IMR-90 (cell line): Measurements from ENCODE around the gene ANKIB1. TPM values are rescaled to one million over a fixed set of nuclear protein-coding genes. Genes with fewer than 3 reads are reported as not detected.
A peak's percentile ranks its signal among the peaks of the same experiment; 100 is the strongest.

ENCODE experiments used
- ATAC-seq: fragments of 200-7000 bp; cut with Tn5 transposase; 2 replicates; pipeline ENCODE4 v1.9.1; 2020; ENCODE audit warnings: low read depth, mild to moderate bottlenecking, moderate library complexity
- BruUV-seq: library from RNA; stranded (reverse); fragments of 400-500 nt; replicated peaks from 2 replicates; lab custom pipeline; 2021; lab: Mats Ljungman, UMichigan
- CTCF ChIA-PET: fragments of 300-600 bp; formaldehyde crosslinking; extraction: SDS; loops from one replicate; lab custom pipeline; 2021; ENCODE audit warnings: antibody characterized with exemption; lab: Yijun Ruan, JAX
- POLR2A ChIA-PET: fragments of 300-600 bp; sonication (Branson Sonifier 250); formaldehyde crosslinking; loops from one replicate; lab custom pipeline; 2022; ENCODE audit warnings: antibody characterized with exemption; ENCODE audit not compliant: unreplicated experiment; lab: Charles Lee
- DNase-seq: peaks from one replicate; pipeline ENCODE4 v3.0.0; 2013
- H2AFZ ChIP-seq: replicated peaks from 2 replicates; pipeline ENCODE3; 2013; ENCODE audit warnings: low read length, mild to moderate bottlenecking; ENCODE audit not compliant: poor library complexity
- H2AK5ac ChIP-seq: 2 replicates; pipeline ENCODE4 v1.6.1; 2013; ENCODE audit warnings: low read depth, low read length, inconsistent platforms
- H2AK9ac ChIP-seq: replicated peaks from 2 replicates; pipeline ENCODE3; 2013; ENCODE audit warnings: mild to moderate bottlenecking, low read depth, low read length, moderate library complexity; ENCODE audit not compliant: poor library complexity
- H2BK120ac ChIP-seq: 2 replicates; pipeline ENCODE4 v1.6.1; 2013; ENCODE audit warnings: low read depth, low read length, inconsistent platforms
- H2BK15ac ChIP-seq: 3 replicates; pipeline ENCODE4 v1.6.1; 2013; ENCODE audit warnings: low read depth, low read length, inconsistent platforms
- H2BK20ac ChIP-seq: 2 replicates; pipeline ENCODE4 v1.6.1; 2013; ENCODE audit warnings: low read depth, mild to moderate bottlenecking, inconsistent platforms, low read length, moderate library complexity
- H2BK5ac ChIP-seq: 2 replicates; pipeline ENCODE4 v1.6.1; 2013; ENCODE audit warnings: mild to moderate bottlenecking, low read depth, low read length, inconsistent platforms; ENCODE audit not compliant: poor library complexity, severe bottlenecking
- H3K14ac ChIP-seq: replicated peaks from 2 replicates; pipeline ENCODE4 v1.6.1; 2013; ENCODE audit warnings: low read depth, low read length, inconsistent platforms
- H3K18ac ChIP-seq: 2 replicates; pipeline ENCODE4 v1.6.1; 2013; ENCODE audit warnings: low read depth, low read length, control low read depth
- H3K23ac ChIP-seq: 2 replicates; pipeline ENCODE4 v1.6.1; 2013; ENCODE audit warnings: low read depth, low read length, inconsistent platforms
- H3K27ac ChIP-seq: 2 replicates; pipeline ENCODE4 v1.5.1; 2013; ENCODE audit warnings: mild to moderate bottlenecking, control low read depth, low read length; ENCODE audit not compliant: insufficient read depth
- H3K27me3 ChIP-seq: 2 replicates; pipeline ENCODE4 v1.6.1; 2013; ENCODE audit warnings: low read length; ENCODE audit not compliant: control insufficient read depth, insufficient read depth
- H3K36me3 ChIP-seq: 2 replicates; pipeline ENCODE4 v1.6.1; 2013; ENCODE audit warnings: low read length, mixed read lengths; ENCODE audit not compliant: control insufficient read depth, insufficient read depth
- H3K4ac ChIP-seq: 2 replicates; pipeline ENCODE4 v1.6.1; 2013; ENCODE audit warnings: low read depth, low read length, inconsistent platforms
- H3K4me1 ChIP-seq: 2 replicates; pipeline ENCODE4 v1.6.1; 2013; ENCODE audit warnings: low read length, mixed read lengths; ENCODE audit not compliant: control insufficient read depth, insufficient read depth
- H3K4me2 ChIP-seq: 2 replicates; pipeline ENCODE4 v1.6.1; 2013; ENCODE audit warnings: low read depth, mild to moderate bottlenecking, control low read depth, low read length, moderate library complexity
- H3K4me3 ChIP-seq: 2 replicates; pipeline ENCODE4 v1.5.1; 2013; ENCODE audit warnings: low read depth, mild to moderate bottlenecking, control low read depth, low read length, moderate library complexity; ENCODE audit not compliant: insufficient read depth
- H3K56ac ChIP-seq: 2 replicates; pipeline ENCODE4 v1.6.1; 2013; ENCODE audit warnings: low read length, inconsistent platforms; ENCODE audit not compliant: insufficient read depth; ENCODE audit errors: extremely low read depth
- H3K79me1 ChIP-seq, 2 experiments: 2 replicates each; pipeline ENCODE4 v1.6.1; 2013; ENCODE audit warnings: low read length in 2 of 2, inconsistent platforms in 1 of 2, low read depth in 1 of 2
- H3K9ac ChIP-seq: 2 replicates; pipeline ENCODE4 v1.6.1; 2013; ENCODE audit warnings: low read depth, low read length, control low read depth
- H3K9me1 ChIP-seq: 2 replicates; pipeline ENCODE4 v1.6.1; 2013; ENCODE audit warnings: low read length, inconsistent platforms; ENCODE audit not compliant: insufficient read depth
- H3K9me3 ChIP-seq: 2 replicates; pipeline ENCODE4 v1.6.1; 2013; ENCODE audit warnings: low read length; ENCODE audit not compliant: control insufficient read depth, insufficient read depth
- H4K20me1 ChIP-seq: 2 replicates; pipeline ENCODE4 v1.6.1; 2013; ENCODE audit warnings: low read length, inconsistent platforms; ENCODE audit not compliant: insufficient read depth
- H4K5ac ChIP-seq: 2 replicates; pipeline ENCODE4 v1.6.1; 2013; ENCODE audit warnings: mild to moderate bottlenecking, low read depth, low read length, control low read depth
- H4K8ac ChIP-seq, 2 experiments: 2 replicates each; pipeline ENCODE4 v1.6.1; 2013; ENCODE audit warnings: low read depth in 2 of 2, low read length in 2 of 2, control low read depth in 1 of 2, inconsistent platforms in 1 of 2
- H4K91ac ChIP-seq: 2 replicates; pipeline ENCODE4 v1.6.1; 2013; ENCODE audit warnings: low read depth, low read length, inconsistent platforms; ENCODE audit not compliant: insufficient read depth
- BHLHE40 ChIP-seq: fragments of 150-350 bp; IDR thresholded peaks from 2 replicates; pipeline ENCODE4 v1.6.1; 2016; ENCODE audit warnings: mild to moderate bottlenecking, low read depth, low read length
- CTCF ChIP-seq: conservative IDR thresholded peaks from 2 replicates; pipeline ENCODE4 v1.5.1; 2012; ENCODE audit warnings: mild to moderate bottlenecking, low read depth, low read length, improper control_type of control experiment
- FOS ChIP-seq: fragments of 150-350 bp; IDR thresholded peaks from 2 replicates; pipeline ENCODE4 v1.6.1; 2016; ENCODE audit warnings: low read depth, low read length
- MAFK ChIP-seq: IDR thresholded peaks from 2 replicates; pipeline ENCODE4 v1.6.1; 2012; ENCODE audit warnings: low read depth, low read length, improper control_type of control experiment
- MAZ ChIP-seq: IDR thresholded peaks from 2 replicates; pipeline ENCODE4 v1.6.1; 2012; ENCODE audit warnings: low read depth, mild to moderate bottlenecking, low read length, improper control_type of control experiment, moderate library complexity, borderline replicate concordance
- MXI1 ChIP-seq: IDR thresholded peaks from 2 replicates; pipeline ENCODE4 v1.6.1; 2012; ENCODE audit warnings: low read depth, mild to moderate bottlenecking, low read length, moderate library complexity, borderline replicate concordance
- NFE2L2 ChIP-seq: fragments of 150-350 bp; IDR thresholded peaks from 2 replicates; pipeline ENCODE4 v1.6.1; 2016; ENCODE audit warnings: low read depth, mild to moderate bottlenecking, low read length
- POLR2A ChIP-seq: IDR thresholded peaks from 2 replicates; pipeline ENCODE4 v1.6.1; 2012; ENCODE audit warnings: mild to moderate bottlenecking, low read depth, low read length
- RFX5 ChIP-seq: IDR thresholded peaks from 2 replicates; pipeline ENCODE4 v1.8.0; 2012; ENCODE audit warnings: low read depth, mild to moderate bottlenecking, low read length, moderate library complexity
- SMC3 ChIP-seq: fragments of 150-350 bp; IDR thresholded peaks from 2 replicates; pipeline ENCODE4 v1.6.1; 2016; ENCODE audit warnings: low read depth, mild to moderate bottlenecking, antibody characterized with exemption, low read length, moderate library complexity
- WGBS, 2 experiments: methylation state at CpG; one replicate each; pipeline versions ENCODE4 v1.1.5 to v1.1.7; 2013; ENCODE audit warnings: missing lambda C conversion rate in 2 of 2; ENCODE audit not compliant: insufficient read length in 1 of 2; ENCODE audit errors: extremely low coverage in 2 of 2; 5-methylcytosine and 5-hydroxymethylcytosine counted together
- dilution Hi-C: fragments of 300-500 bp; cut with HindIII; formaldehyde crosslinking; loops from one replicate; pipeline ENCODE4 v1.14.3; 2018; ENCODE audit warnings: low sequenced_read_pairs; ENCODE audit not compliant: unreplicated experiment
- in situ Hi-C: fragments of 300-500 bp; cut with MboI; formaldehyde crosslinking; loops from 3 replicates; pipeline ENCODE4 v1.14.3; 2019; ENCODE audit warnings: low sequenced_read_pairs, inconsistent platforms, mixed read lengths
- intact Hi-C: fragments of 100-400 bp; cut with micrococcal nuclease; formaldehyde crosslinking; loops from 2 replicates; pipeline ENCODE4 v1.10.0; 2022
- polyA plus RNA-seq, 3 experiments: library from polyadenylated mRNA; depleted of rRNA; stranded (reverse); fragments of >200 nt; gene quantifications; 2 replicates each; pipeline ENCODE4 v1.2.3, GENCODE V29; 2012; ENCODE audit warnings: low replicate concordance in 1 of 3
- total RNA-seq: library from RNA; depleted of rRNA; stranded (reverse); fragments of >200 nt; gene quantifications from 2 replicates; pipeline ENCODE4 v1.2.3, GENCODE V29; 2012

The ANKIB1 gene
- total and polyA plus RNA-seq, 2 of the 4 experiments (the other 2 are of a cell fraction) = 18.7 to 33.9 TPM

GRCh38 chr7:92230547-92230946, 15.2 kb upstream of the ANKIB1 start:
- no peak overlapping the region for H2BK15ac ChIP-seq

More at GRCh38 chr7:92230547-92230946, 15.2 kb upstream of the ANKIB1 start:
- H4K20me1 ChIP-seq = no peaks in the 10 kb centered on the region
- peaks cover 0 to 2% of the 10 kb centered on the region in 2 experiments; a peak in 1 of 4 replicates for H3K79me1 ChIP-seq
- peaks cover 19% of the 10 kb centered on the region for H3K36me3 ChIP-seq
- no peaks in the 10 kb centered on the region for H3K27me3 ChIP-seq
- H2BK5ac ChIP-seq = no peak overlapping the region
- POLR2A ChIA-PET = no interaction called here
- dilution Hi-C loops = no loop called here
- no peak overlapping the region for H2AK9ac ChIP-seq
- no peak overlapping the region for H2BK20ac ChIP-seq
- H3K9me3 ChIP-seq = no peaks in the 10 kb centered on the region
- no peak overlapping the region for H2AK5ac ChIP-seq
- no peaks in the 10 kb centered on the region for H3K4me1 ChIP-seq
- 0 out of 2 replicates have a peak overlapping the region, but pooled peaks have one; percentile 27 for H3K23ac ChIP-seq
- no TSS peak for BruUV-seq
- H3K4ac ChIP-seq = no peak overlapping the region
- no peak overlapping the region for H3K4me3 ChIP-seq
- no peak overlapping the region for H3K56ac ChIP-seq
- WGBS, 2 experiments = 100% methylated on average over 1 to 2 of the region's 2 CpGs
- no peak overlapping the region for H3K18ac ChIP-seq
- in situ Hi-C loops = no loop called here
- H3K4me2 ChIP-seq = no peak overlapping the region
- no peak for ATAC-seq
- no peak overlapping the region for H3K14ac ChIP-seq
- no peak overlapping the region for H2BK120ac ChIP-seq
- no peak overlapping the region for H4K91ac ChIP-seq
- TF ChIP-seq MAFK (no peak), NFE2L2 (no peak), BHLHE40 (no peak), FOS (no peak), RFX5 (no peak), MAZ (no peak), SMC3 (no peak), POLR2A (no peak), MXI1 (no peak), CTCF (no peak)
- intact Hi-C loops = loop anchor here (10.0 kb wide), 1 partner anchor 124 kb away; no protein-coding TSS in a partner anchor
- H2AFZ ChIP-seq = no peak overlapping the region
- no peak overlapping the region for H3K9ac ChIP-seq
- H4K5ac ChIP-seq = no peak overlapping the region
- no peak overlapping the region for H3K27ac ChIP-seq
- DNase-seq = no peak
- CTCF ChIA-PET = no interaction called here
- H4K8ac ChIP-seq = no peak overlapping the region
- H3K9me1 ChIP-seq = no peaks in the 10 kb centered on the region
